HG02798 (cell line): Measurements from ENCODE around the gene GBA2.

ENCODE experiments used
- ATAC-seq: cut with Tn5 transposase; IDR thresholded peaks from one replicate; pipeline ENCODE4 v1.9.1; 2021; ENCODE audit warnings: mild to moderate bottlenecking; ENCODE audit not compliant: unreplicated experiment, poor library complexity

Gene GBA2

DNA sequence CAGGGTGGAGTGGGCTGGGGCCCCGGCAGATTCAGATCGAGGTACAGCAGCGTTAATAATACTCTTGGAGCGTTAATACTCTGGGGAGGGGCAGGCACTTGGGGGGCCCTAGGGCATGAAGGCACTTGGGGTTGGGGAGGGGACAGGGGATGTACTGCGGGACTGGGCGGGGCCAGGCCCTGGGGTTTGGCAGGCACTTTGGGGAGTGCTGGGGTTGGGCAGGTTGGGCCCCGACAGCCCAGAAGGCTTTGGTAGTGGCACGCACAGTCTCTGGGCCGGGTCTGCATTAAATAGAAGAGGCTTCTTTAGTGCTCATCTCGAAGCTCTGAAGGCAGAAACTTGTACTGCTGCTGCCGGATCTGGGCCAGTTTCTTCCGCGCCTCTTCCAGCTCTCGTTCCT is 51.5 kb downstream of the GBA2 start:
- no peak for ATAC-seq

DNA sequence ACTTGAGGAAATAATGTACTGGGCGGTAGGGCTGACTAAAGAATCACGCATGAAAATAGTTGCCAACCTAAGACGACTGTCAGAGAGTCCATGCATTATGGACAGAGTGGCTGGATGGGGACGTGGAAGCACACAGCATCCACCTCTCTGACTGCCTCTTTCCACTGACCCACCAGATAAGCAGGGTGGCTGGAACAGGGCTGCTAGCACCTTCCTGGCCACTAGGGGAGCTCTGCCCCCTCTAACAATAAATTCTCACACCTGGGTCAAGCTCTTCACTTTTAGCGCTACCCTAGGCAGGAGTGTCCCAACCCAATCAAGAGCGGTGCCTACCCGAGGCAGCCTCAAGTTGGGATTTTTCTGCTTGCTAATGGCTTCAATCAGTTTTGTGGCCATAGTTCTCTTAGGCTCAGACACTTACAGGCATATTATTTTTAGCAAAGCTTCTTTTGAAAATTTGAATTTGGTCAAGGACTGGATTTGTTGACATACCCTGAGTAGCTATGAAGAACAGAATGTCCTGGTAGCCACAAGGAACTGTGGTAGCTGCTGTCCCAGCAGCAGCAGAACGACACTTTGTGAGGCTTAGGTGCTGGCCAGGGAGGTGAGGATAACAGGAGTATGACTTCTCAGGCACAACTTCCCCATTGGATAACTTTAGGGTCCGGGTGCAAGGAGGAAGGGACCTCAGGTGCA is 52.4 kb downstream of the GBA2 start:
- ATAC-seq, result peak; percentile 80

DNA sequence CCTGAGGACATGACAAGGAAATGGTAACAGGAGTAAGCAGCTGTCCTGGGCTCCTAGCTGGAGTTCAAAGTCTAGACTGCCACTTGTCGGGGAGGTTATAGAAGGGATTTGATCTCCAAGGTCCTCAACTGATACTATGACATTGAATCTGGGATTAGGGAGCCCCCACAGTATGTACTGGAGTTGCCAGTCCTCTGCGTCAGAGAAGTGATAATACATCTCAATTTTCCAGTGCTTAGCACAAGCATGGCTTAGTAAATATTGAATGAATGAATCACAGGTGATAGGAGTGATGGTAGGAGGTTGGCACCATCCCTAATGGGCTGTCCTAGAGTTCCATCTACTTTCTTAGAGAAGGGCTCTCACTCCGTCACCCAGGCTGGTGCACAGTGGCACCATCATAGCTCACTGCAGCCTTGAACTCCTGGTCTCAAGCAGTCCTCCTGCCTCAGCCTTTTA is 53.1 kb downstream of the GBA2 start:
- no peak for ATAC-seq

DNA sequence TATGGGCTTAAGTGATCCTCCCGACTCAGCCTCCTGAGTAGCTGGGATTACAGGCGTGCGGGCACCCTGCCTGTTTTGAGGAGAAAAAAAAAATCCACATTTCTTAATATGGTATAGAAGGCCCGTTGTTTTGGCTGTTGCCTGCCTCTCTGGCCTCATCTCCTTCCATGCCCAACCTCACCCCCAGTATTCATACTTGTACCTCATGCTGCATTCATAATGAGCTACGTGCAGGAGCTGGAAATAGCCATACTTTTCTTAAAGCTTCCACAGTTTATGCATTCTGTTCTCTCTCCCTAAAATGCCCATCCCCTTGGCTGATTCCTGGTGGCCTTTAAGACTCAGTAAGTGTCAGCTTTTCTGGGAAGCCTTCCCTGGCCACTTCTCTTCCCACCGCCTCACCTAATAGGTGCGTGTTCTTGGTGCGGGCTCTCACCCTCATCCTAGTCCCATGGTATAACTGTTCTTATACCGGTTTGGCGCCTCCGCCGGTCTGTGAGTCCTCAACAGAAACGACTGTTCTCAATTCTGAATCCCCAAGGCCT is 57.2 kb downstream of the GBA2 start:
- no peak for ATAC-seq

DNA sequence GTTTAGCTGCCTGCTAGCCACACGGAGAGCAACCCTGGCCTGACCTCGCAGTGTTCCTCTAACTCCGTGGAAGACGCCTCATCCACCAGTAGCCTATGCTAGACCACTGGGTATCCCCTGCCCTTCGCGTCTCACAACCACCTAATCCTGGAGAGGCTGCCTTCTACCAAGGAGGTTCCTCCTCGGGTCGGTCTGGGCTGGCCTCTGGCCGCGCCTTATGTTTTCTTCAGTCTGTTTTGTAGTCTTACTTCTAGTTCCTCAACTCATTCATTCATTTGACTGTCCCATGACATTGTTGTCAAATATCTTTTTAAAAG is 57.7 kb downstream of the GBA2 start:
- ATAC-seq, result no peak

DNA sequence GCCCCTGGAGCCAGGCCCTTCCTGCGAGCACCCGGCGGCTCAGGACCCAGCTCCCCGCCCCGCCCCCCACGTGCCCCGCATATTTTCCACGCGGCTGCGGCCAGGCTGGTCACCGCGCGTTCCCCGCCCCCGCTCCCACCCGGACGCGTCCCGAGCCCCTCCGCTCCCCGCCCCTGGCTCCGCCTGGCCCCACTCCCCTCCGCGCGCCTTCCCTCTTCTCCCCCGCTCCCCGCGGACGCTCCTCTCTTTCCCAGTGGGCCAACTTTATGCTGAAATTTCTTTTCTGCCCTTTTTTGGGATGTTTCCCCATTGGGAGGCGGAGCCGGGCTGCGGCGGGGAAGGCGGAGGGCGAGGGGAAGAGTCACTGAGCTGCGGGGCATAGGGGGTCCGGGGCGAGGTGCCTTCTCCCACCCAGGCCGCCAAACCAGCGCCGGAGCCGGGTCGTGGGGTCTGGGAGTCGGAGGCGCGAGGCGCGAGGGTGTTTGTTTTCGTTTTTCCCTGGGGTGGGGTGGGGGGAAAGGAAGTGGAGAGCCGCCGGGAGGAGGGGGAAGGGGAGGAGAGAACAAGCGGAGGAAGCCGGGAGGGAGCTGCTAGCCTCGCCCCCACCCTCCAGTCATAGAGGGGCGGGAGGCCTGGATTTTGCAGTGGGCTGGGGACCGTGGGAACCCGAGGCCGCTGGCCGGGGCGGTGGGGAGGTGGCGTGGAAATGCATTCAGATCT is 58.3 kb downstream of the GBA2 start:
- no peak for ATAC-seq

DNA sequence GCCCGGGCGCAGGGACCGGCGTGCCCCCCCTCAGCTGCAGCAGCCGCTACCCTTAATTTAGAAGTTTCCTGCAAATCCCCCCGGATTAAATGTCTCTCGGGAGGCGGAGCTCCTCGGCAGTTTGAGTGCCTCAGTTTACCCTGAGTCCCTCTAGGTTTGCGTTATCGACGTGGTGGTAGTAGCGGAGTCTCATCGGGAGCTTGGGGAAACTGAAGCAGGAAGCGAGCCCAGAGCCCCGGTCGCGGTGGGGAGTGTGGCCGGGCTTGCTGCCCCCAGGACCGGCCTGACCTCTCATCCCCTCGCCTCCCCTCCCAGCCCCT is 58.8 kb downstream of the GBA2 start:
- no peak for ATAC-seq

DNA sequence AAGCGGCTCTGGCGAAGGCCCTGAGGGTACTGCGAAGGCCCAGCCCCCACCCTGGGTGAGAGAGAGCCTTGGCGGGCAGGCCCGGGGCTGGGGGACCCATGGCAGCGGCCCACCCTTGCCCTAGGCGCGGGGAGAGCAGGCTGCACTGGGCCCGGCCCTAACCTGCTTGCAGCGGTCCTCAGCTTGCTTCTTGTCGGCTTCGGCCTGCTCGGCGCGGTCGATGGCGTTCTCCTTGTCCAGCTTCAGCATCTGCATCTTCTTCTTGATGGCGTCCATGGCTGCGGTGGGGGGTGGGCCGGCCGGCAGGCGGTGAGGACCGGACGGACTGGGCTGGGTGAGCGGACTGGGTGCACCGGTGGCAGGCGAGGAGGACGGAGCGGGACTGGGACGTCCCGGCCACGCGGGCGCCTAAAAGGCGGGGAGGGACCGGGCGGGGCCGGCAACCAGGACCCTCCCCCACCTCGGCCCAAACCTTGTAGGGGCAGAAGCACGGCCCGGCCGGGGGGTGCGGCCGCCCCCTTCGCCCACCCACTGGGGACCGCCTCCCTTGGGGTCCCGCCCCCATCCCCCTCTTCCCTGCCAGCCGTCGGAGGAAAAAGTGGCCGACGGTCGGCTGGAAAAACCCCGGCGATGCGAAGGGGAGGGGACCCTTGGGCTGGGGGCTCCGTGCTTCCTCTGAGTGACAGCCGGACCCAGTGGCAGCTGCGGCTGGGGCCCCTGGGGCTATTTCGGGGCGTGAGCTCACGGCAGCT is 59.3 kb downstream of the GBA2 start, which contains the start of gene TPM2:
TPM2 (minus strand) TSS at position 384 of the 752 bp plus-strand sequence; CDS start at position 276, 108 bp downstream.
- ATAC-seq, result no peak

DNA sequence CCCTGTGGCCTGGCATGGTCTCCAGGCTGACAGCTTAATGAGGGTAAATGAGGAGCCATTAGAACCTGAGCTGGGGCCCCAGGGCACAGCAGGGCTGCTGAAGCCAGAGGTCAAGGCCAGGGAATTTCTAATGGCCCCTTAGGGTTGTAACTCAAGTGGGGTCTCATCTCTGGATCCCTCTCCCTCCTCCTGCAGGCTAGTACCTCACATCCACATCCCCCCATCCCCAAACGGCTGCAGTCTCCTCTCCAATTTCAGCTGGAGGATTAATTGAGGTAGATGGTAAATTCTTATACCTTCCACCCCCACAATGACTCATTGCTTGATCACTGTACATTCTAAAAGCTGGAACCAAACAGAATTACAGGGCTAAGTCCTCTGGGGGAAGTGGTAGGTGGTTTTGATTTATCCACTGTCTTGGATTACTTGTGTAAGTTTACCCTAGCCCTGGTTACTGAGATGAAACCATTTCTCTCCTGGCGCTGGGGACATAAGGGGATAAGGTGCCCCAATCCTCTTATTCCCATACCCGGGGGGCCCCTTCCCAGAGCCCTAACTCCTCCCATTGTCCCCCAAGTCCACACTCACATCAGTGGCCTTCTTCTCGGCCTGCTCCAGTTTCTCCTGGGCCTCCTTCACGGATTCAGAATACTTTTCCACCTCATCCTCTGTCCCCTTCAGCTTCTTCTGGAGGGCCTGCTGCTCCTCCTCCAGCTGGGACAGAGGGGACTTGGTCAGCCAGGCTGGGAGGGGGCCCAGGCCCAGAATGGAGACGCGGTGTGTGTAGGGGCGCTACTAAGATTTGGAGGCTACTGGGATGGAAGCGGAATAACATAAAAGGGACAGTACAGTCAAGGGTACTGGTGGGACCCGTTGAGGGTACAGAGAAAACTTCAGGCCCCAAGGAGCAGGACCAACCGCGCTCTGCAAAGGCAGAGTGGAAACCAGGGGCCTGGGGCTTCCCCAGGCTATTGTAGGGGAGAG is 60.2 kb downstream of the GBA2 start:
- ATAC-seq, result no peak

DNA sequence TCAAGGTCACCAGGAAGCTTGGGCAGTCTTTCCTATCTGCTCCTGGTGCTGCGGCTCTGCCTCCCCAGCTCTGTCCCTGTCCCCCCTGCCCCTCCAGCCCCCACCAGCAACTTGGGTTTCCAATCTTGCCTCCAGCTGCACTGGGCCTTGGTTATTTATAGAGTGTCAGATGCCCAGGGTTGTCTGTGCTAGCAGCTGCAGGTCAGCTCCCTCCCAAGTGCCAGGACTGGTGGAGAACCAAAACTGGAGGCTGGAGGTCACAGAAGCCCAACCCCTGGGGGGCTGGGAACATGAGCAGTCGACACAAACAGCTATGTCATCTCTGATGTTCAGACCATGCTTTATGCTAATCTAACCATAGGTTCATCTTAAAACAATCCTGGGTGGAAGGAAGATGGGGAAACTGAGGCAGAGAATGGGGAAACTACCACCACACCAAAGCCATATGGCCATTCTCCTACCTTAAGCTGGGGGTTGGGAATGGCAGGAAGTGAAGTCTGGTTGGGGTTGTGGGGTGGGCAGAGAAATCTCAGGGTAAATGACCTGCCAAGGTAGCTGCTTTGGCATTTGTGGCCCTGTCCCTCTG is 61.0 kb downstream of the GBA2 start:
- ATAC-seq, result no peak

DNA sequence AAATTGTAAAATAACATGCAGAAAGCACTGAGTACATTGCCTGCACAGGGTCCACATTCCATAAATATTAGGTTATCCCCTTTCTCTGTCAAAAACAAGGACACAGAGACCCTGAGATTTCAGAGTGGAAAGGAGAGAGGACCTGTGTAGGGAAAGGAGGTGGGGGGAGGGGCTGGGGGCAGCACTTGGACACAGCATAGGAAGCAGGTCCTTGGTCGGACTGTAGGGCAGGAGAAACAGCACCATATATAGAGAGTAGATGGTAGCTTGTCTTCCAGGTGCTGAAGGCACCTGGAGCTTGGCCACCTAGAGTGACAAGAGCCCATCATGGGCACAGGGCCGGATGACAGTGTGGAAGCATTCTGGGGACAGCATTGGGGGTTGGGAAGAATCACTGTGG is 61.7 kb downstream of the GBA2 start:
- no peak for ATAC-seq
